Neural cell (in vitro differentiated cells): ENCODE data around the gene PXK.

Experiments used
- CTCF ChIP-seq: fragments of 450-650 bp; IDR thresholded peaks from 2 replicates; pipeline ENCODE4 v1.5.1; 2014; ENCODE audit warnings: antibody characterized with exemption, mild to moderate bottlenecking, moderate library complexity; ENCODE audit not compliant: poor library complexity, severe bottlenecking
- EP300 ChIP-seq: fragments of 450-650 bp; conservative IDR thresholded peaks from 2 replicates; pipeline ENCODE4 v1.6.1; 2014; ENCODE audit warnings: antibody characterized with exemption, mild to moderate bottlenecking, moderate library complexity; ENCODE audit not compliant: poor library complexity, severe bottlenecking
- EZH2 ChIP-seq: fragments of 200-600, 300-800 bp; shearing (Covaris generic), sonication (generic); IDR thresholded peaks from 2 replicates; pipeline ENCODE4 v1.6.1; 2014; ENCODE audit warnings: antibody characterized with exemption, low read length, borderline replicate concordance, mild to moderate bottlenecking; ENCODE audit not compliant: insufficient read depth, poor library complexity, severe bottlenecking
- MXI1 ChIP-seq: fragments of 450-650 bp; conservative IDR thresholded peaks from 2 replicates; pipeline ENCODE4 v1.6.1; 2014; ENCODE audit warnings: antibody characterized with exemption, mild to moderate bottlenecking; ENCODE audit not compliant: poor library complexity, severe bottlenecking
- POLR2AphosphoS5 ChIP-seq: IDR thresholded peaks from 2 replicates; pipeline ENCODE4 v1.6.1; 2012
- RAD21 ChIP-seq: fragments of 450-650 bp; conservative IDR thresholded peaks from 2 replicates; pipeline ENCODE4 v1.6.1; 2014; ENCODE audit warnings: antibody characterized with exemption, mild to moderate bottlenecking, moderate library complexity
- REST ChIP-seq: IDR thresholded peaks from 2 replicates; pipeline ENCODE4 v1.6.1; 2012; ENCODE audit warnings: borderline replicate concordance

- TF ChIP-seq REST (peak; percentile 85), POLR2AphosphoS5 (peak; percentile 94), CTCF (peak; percentile 99), EZH2 (no peak), MXI1 (no peak), RAD21 (peak; percentile 69), EP300 (peak; percentile 77)
Observed at GRCh38 chr3:58305882-58306711, 26.6 kb upstream of the PXK start, which contains the start of the genes HTD2 and RPP14.
